IMR-90 (cell line): ENCODE measurements around the gene C22orf15. TPM values are rescaled to one million over a fixed set of nuclear protein-coding genes. Genes with fewer than 3 reads are reported as not detected.

Source experiments
- ATAC-seq: fragments of 200-7000 bp; cut with Tn5 transposase; 2 replicates; pipeline ENCODE4 v1.9.1; 2020; ENCODE audit warnings: low read depth, mild to moderate bottlenecking, moderate library complexity
- BruUV-seq: library from RNA; stranded (reverse); fragments of 400-500 nt; replicated peaks from 2 replicates; lab custom pipeline; 2021; lab: Mats Ljungman, UMichigan
- CTCF ChIA-PET: fragments of 300-600 bp; formaldehyde crosslinking; extraction: SDS; loops from one replicate; lab custom pipeline; 2021; ENCODE audit warnings: antibody characterized with exemption; lab: Yijun Ruan, JAX
- POLR2A ChIA-PET: fragments of 300-600 bp; sonication (Branson Sonifier 250); formaldehyde crosslinking; loops from one replicate; lab custom pipeline; 2022; ENCODE audit warnings: antibody characterized with exemption; ENCODE audit not compliant: unreplicated experiment; lab: Charles Lee
- DNase-seq: peaks from one replicate; pipeline ENCODE4 v3.0.0; 2013
- H2AFZ ChIP-seq: replicated peaks from 2 replicates; pipeline ENCODE3; 2013; ENCODE audit warnings: low read length, mild to moderate bottlenecking; ENCODE audit not compliant: poor library complexity
- H2AK5ac ChIP-seq: 2 replicates; pipeline ENCODE4 v1.6.1; 2013; ENCODE audit warnings: low read depth, low read length, inconsistent platforms
- H2AK9ac ChIP-seq: replicated peaks from 2 replicates; pipeline ENCODE3; 2013; ENCODE audit warnings: mild to moderate bottlenecking, low read depth, low read length, moderate library complexity; ENCODE audit not compliant: poor library complexity
- H2BK120ac ChIP-seq: 2 replicates; pipeline ENCODE4 v1.6.1; 2013; ENCODE audit warnings: low read depth, low read length, inconsistent platforms
- H2BK15ac ChIP-seq: 3 replicates; pipeline ENCODE4 v1.6.1; 2013; ENCODE audit warnings: low read depth, low read length, inconsistent platforms
- H2BK20ac ChIP-seq: 2 replicates; pipeline ENCODE4 v1.6.1; 2013; ENCODE audit warnings: low read depth, mild to moderate bottlenecking, inconsistent platforms, low read length, moderate library complexity
- H2BK5ac ChIP-seq: 2 replicates; pipeline ENCODE4 v1.6.1; 2013; ENCODE audit warnings: mild to moderate bottlenecking, low read depth, low read length, inconsistent platforms; ENCODE audit not compliant: poor library complexity, severe bottlenecking
- H3K14ac ChIP-seq: replicated peaks from 2 replicates; pipeline ENCODE4 v1.6.1; 2013; ENCODE audit warnings: low read depth, low read length, inconsistent platforms
- H3K18ac ChIP-seq: 2 replicates; pipeline ENCODE4 v1.6.1; 2013; ENCODE audit warnings: low read depth, low read length, control low read depth
- H3K23ac ChIP-seq: 2 replicates; pipeline ENCODE4 v1.6.1; 2013; ENCODE audit warnings: low read depth, low read length, inconsistent platforms
- H3K27ac ChIP-seq: 2 replicates; pipeline ENCODE4 v1.5.1; 2013; ENCODE audit warnings: mild to moderate bottlenecking, control low read depth, low read length; ENCODE audit not compliant: insufficient read depth
- H3K27me3 ChIP-seq: 2 replicates; pipeline ENCODE4 v1.6.1; 2013; ENCODE audit warnings: low read length; ENCODE audit not compliant: control insufficient read depth, insufficient read depth
- H3K36me3 ChIP-seq: 2 replicates; pipeline ENCODE4 v1.6.1; 2013; ENCODE audit warnings: low read length, mixed read lengths; ENCODE audit not compliant: control insufficient read depth, insufficient read depth
- H3K4ac ChIP-seq: 2 replicates; pipeline ENCODE4 v1.6.1; 2013; ENCODE audit warnings: low read depth, low read length, inconsistent platforms
- H3K4me1 ChIP-seq: 2 replicates; pipeline ENCODE4 v1.6.1; 2013; ENCODE audit warnings: low read length, mixed read lengths; ENCODE audit not compliant: control insufficient read depth, insufficient read depth
- H3K4me2 ChIP-seq: 2 replicates; pipeline ENCODE4 v1.6.1; 2013; ENCODE audit warnings: low read depth, mild to moderate bottlenecking, control low read depth, low read length, moderate library complexity
- H3K4me3 ChIP-seq: 2 replicates; pipeline ENCODE4 v1.5.1; 2013; ENCODE audit warnings: low read depth, mild to moderate bottlenecking, control low read depth, low read length, moderate library complexity; ENCODE audit not compliant: insufficient read depth
- H3K56ac ChIP-seq: 2 replicates; pipeline ENCODE4 v1.6.1; 2013; ENCODE audit warnings: low read length, inconsistent platforms; ENCODE audit not compliant: insufficient read depth; ENCODE audit errors: extremely low read depth
- H3K79me1 ChIP-seq, 2 experiments: 2 replicates each; pipeline ENCODE4 v1.6.1; 2013; ENCODE audit warnings: low read length in 2 of 2, inconsistent platforms in 1 of 2, low read depth in 1 of 2
- H3K9ac ChIP-seq: 2 replicates; pipeline ENCODE4 v1.6.1; 2013; ENCODE audit warnings: low read depth, low read length, control low read depth
- H3K9me1 ChIP-seq: 2 replicates; pipeline ENCODE4 v1.6.1; 2013; ENCODE audit warnings: low read length, inconsistent platforms; ENCODE audit not compliant: insufficient read depth
- H3K9me3 ChIP-seq: 2 replicates; pipeline ENCODE4 v1.6.1; 2013; ENCODE audit warnings: low read length; ENCODE audit not compliant: control insufficient read depth, insufficient read depth
- H4K20me1 ChIP-seq: 2 replicates; pipeline ENCODE4 v1.6.1; 2013; ENCODE audit warnings: low read length, inconsistent platforms; ENCODE audit not compliant: insufficient read depth
- H4K5ac ChIP-seq: 2 replicates; pipeline ENCODE4 v1.6.1; 2013; ENCODE audit warnings: mild to moderate bottlenecking, low read depth, low read length, control low read depth
- H4K8ac ChIP-seq, 2 experiments: 2 replicates each; pipeline ENCODE4 v1.6.1; 2013; ENCODE audit warnings: low read depth in 2 of 2, low read length in 2 of 2, control low read depth in 1 of 2, inconsistent platforms in 1 of 2
- H4K91ac ChIP-seq: 2 replicates; pipeline ENCODE4 v1.6.1; 2013; ENCODE audit warnings: low read depth, low read length, inconsistent platforms; ENCODE audit not compliant: insufficient read depth
- MAFK ChIP-seq: IDR thresholded peaks from 2 replicates; pipeline ENCODE4 v1.6.1; 2012; ENCODE audit warnings: low read depth, low read length, improper control_type of control experiment
- MAZ ChIP-seq: IDR thresholded peaks from 2 replicates; pipeline ENCODE4 v1.6.1; 2012; ENCODE audit warnings: low read depth, mild to moderate bottlenecking, low read length, improper control_type of control experiment, moderate library complexity, borderline replicate concordance
- NFE2L2 ChIP-seq: fragments of 150-350 bp; IDR thresholded peaks from 2 replicates; pipeline ENCODE4 v1.6.1; 2016; ENCODE audit warnings: low read depth, mild to moderate bottlenecking, low read length
- RCOR1 ChIP-seq: IDR thresholded peaks from 2 replicates; pipeline ENCODE4 v1.6.1; 2012; ENCODE audit warnings: mild to moderate bottlenecking, low read length, improper control_type of control experiment; ENCODE audit not compliant: insufficient replicate concordance
- WGBS, 2 experiments: methylation state at CpG; one replicate each; pipeline versions ENCODE4 v1.1.5 to v1.1.7; 2013; ENCODE audit warnings: missing lambda C conversion rate in 2 of 2; ENCODE audit not compliant: insufficient read length in 1 of 2; ENCODE audit errors: extremely low coverage in 2 of 2; 5-methylcytosine and 5-hydroxymethylcytosine counted together
- dilution Hi-C: fragments of 300-500 bp; cut with HindIII; formaldehyde crosslinking; loops from one replicate; pipeline ENCODE4 v1.14.3; 2018; ENCODE audit warnings: low sequenced_read_pairs; ENCODE audit not compliant: unreplicated experiment
- in situ Hi-C: fragments of 300-500 bp; cut with MboI; formaldehyde crosslinking; loops from 3 replicates; pipeline ENCODE4 v1.14.3; 2019; ENCODE audit warnings: low sequenced_read_pairs, inconsistent platforms, mixed read lengths
- intact Hi-C: fragments of 100-400 bp; cut with micrococcal nuclease; formaldehyde crosslinking; loops from 2 replicates; pipeline ENCODE4 v1.10.0; 2022
- polyA plus RNA-seq, 3 experiments: library from polyadenylated mRNA; depleted of rRNA; stranded (reverse); fragments of >200 nt; gene quantifications; 2 replicates each; pipeline ENCODE4 v1.2.3, GENCODE V29; 2012; ENCODE audit warnings: low replicate concordance in 1 of 3
- total RNA-seq: library from RNA; depleted of rRNA; stranded (reverse); fragments of >200 nt; gene quantifications from 2 replicates; pipeline ENCODE4 v1.2.3, GENCODE V29; 2012
- TF ChIP-seq, protein P1 (sequence below): fragments of 150-350 bp; IDR thresholded peaks from 2 replicates; pipeline ENCODE4 v1.6.1; 2016; ENCODE audit warnings: low read depth, mild to moderate bottlenecking, low read length, moderate library complexity, borderline replicate concordance

C22orf15 gene
- total and polyA plus RNA-seq, 2 of the 4 experiments (the other 2 are of a cell fraction), result 2.3 to 3.1 TPM

DNA sequence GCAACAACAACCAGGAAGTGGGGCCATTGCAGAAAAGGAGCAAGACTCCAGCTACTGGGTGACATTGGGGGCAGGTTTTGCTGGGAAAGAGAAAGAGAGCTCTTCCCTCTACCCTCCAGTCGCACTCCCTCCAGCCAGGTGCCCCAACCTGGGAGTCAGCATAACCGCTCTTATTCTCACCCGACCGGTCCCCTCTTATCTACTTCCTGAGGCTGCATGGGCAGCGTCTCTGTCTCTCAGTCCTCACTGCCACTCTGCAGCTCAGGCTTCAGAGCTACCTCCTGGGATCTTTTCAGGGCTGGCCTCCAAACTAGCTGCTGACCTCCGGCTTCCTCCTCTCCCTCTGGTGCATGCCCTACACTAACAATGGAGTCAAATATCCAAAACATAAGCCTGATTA is 17.0 kb upstream of the C22orf15 start:
- Histone ChIP-seq H2AFZ (no peak overlapping the region), H3K4me1 (peaks cover 4% of the 10 kb centered on the region), H4K20me1 (no peaks in the 10 kb centered on the region), H2BK5ac (no peak overlapping the region), H3K14ac (no peak overlapping the region), H2BK20ac (no peak overlapping the region), H3K18ac (no peak overlapping the region), H2AK5ac (no peak overlapping the region), H3K79me1 (peaks cover 12 to 31% of the 10 kb centered on the region in 2 experiments), H3K23ac (no peak overlapping the region), H4K91ac (no peak overlapping the region), H2BK15ac (no peak overlapping the region), H3K56ac (no peak overlapping the region), H4K5ac (no peak overlapping the region), H4K8ac (no peak overlapping the region), H3K27me3 (no peaks in the 10 kb centered on the region), H2BK120ac (no peak overlapping the region), H3K4me2 (no peak overlapping the region), H3K9ac (no peak overlapping the region), H3K27ac (no peak overlapping the region), H3K4me3 (no peak overlapping the region), H3K36me3 (peaks cover 31% of the 10 kb centered on the region), H2AK9ac (no peak overlapping the region), H3K9me1 (peaks cover 10% of the 10 kb centered on the region), H3K9me3 (peaks cover 4% of the 10 kb centered on the region; the same call in 1 of the 2 replicates), H3K4ac (no peak overlapping the region)
- in situ Hi-C loops, result no loop called here
- TF ChIP-seq, protein P1, sequence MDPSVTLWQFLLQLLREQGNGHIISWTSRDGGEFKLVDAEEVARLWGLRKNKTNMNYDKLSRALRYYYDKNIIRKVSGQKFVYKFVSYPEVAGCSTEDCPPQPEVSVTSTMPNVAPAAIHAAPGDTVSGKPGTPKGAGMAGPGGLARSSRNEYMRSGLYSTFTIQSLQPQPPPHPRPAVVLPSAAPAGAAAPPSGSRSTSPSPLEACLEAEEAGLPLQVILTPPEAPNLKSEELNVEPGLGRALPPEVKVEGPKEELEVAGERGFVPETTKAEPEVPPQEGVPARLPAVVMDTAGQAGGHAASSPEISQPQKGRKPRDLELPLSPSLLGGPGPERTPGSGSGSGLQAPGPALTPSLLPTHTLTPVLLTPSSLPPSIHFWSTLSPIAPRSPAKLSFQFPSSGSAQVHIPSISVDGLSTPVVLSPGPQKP, result no peak
- TF ChIP-seq MAFK (no peak), NFE2L2 (no peak), MAZ (no peak), RCOR1 (no peak)
- WGBS, 2 experiments, result no CpG with 5 or more reads among the region's 6 CpGs
- DNase-seq, result no peak
- no peak for ATAC-seq
- BruUV-seq, result no TSS peak
- intact Hi-C loops, result no loop called here
- ChIA-PET POLR2A (no interaction called here), CTCF (no interaction called here)
- dilution Hi-C loops, result no loop called here
